GM18517 (cell line): ENCODE measurements around the gene TERT.
"Not testable (repeated sequence)": the region's sequence is repeated elsewhere in the genome, so short reads cannot be mapped to it uniquely, and the experiment has no call there.

Source experiments
- ATAC-seq: cut with Tn5 transposase; IDR thresholded peaks from one replicate; pipeline ENCODE4 v1.9.1; 2021; ENCODE audit warnings: mild to moderate bottlenecking, moderate library complexity; ENCODE audit not compliant: unreplicated experiment

The TERT gene

DNA sequence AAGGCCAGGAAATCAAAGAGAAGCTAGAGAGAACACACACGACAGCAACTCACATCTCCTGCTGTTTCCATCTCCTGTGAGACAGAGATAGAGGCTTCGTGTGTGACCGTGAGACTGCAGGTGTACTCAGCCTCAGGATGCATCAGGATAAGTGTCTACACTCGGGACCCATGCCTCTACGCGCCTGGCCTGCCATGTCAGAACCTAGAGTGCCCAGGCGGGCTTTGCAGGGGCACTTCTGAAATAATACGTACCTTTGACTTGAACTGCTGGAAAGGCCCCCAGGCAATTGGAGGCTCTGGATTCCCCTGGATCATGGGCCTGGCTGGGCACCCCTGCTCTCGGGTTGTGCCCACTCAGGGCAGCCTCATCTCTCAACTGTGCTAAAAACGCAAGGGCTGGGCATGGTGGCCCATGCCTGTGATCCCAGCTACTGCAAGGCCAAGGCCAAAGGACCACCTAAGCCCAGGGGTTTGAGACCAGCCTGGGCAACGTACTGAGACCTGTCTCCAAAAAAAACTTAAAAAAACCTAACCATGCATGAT, 37.1 kb upstream of the TERT start:
- ATAC-seq = no peak

DNA sequence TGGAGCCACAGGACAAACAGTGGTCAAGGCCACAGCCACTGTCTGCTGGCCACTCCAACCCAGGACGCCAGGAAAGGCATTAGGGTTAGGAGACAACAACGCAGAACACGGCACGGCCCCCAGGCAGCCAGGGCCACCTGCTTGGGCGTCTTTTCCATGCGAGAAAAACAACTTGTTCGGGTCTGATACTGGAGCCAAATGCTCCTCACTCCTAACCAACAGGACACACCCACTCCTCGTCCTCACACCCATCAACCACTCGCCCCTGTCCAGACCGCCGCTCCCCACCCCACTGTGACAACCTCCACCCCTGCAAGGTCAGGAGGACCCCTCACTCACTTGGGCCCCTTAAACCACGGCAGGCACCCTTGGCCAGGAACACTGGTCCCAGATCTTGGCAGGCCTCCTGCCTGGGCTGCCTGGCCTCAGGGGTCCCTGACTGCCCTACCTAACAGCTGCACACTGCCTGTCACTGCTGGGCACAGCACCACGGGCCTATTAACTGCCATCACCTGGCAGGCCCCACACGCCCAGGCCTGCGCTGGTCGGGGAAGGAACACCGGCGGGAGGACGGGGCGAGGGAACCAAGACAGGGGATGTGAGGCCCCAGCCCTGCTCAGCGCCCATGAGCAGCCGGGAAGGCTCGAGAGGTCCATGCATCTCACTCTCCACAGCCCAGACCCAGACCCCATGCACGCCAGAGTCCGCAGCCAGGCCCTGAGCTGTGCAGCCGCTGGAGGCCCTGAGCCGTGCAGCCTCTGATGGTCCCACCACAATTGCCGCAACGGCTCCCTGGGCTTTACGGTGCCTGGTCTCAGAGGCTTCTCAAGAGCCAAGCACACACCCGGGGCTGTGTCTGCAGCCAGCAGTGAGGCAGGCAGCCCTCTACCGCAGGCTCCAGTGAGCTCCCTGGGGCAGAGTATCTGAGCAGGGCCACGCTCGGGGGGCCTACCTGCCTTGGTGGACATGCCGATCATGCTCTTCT, 36.3 kb upstream of the TERT start:
- no peak for ATAC-seq

DNA sequence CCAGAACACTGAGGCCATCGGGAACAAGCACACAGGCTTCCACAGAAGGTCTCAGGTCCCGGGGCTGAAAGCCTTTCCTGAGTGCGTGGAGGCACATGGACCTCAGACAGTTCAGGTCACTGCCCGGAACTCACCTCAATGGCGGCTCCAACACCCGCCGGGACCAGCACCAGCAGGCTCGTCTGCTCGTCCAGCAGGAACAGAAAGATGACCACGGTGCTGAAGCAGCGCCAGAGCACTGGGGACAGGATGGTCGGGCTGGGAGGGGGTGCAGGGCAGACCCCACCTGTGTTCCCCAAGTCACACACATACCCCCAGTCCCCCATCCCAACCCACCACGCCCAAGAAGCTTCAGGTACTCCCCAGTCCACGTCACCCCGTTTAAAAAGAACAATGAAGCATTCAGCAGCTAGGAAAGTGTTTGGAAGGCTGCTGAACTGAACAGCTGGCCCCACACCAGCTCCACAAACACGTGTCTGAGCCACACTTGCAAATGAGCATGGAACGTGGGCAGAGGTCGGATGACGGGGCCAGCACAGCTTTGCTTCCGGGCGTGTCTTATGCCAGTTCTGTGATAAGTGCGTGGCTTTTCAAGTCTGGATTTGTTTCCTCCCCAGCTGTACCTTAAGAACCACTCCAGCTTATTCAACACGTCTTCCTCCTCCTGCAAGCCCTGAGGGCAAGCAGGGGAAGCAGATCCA, 35.4 kb upstream of the TERT start:
- no peak for ATAC-seq

DNA sequence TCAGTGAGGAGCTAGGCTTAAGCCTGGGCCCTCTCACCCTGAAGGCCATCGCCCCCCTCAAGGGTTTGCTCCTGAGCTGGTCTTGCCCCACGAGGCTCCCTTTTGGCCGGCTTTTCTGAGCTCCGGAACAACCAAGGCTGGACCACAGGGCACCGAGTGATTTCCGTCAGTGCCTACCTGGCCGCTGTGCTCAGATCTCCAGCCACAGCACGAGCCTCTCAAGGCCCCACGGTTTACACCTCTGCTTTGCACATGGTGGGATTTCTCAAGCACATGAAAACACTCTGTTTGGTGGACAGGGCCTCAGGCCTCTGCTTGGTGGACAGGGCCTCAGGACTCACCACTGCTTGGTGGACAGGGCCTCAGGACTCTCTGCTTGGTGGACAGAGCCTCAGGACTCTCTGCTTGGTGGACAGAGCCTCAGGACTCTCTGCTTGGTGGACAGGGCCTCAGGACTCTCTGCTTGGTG, 34.3 kb upstream of the TERT start:
- no peak for ATAC-seq

DNA sequence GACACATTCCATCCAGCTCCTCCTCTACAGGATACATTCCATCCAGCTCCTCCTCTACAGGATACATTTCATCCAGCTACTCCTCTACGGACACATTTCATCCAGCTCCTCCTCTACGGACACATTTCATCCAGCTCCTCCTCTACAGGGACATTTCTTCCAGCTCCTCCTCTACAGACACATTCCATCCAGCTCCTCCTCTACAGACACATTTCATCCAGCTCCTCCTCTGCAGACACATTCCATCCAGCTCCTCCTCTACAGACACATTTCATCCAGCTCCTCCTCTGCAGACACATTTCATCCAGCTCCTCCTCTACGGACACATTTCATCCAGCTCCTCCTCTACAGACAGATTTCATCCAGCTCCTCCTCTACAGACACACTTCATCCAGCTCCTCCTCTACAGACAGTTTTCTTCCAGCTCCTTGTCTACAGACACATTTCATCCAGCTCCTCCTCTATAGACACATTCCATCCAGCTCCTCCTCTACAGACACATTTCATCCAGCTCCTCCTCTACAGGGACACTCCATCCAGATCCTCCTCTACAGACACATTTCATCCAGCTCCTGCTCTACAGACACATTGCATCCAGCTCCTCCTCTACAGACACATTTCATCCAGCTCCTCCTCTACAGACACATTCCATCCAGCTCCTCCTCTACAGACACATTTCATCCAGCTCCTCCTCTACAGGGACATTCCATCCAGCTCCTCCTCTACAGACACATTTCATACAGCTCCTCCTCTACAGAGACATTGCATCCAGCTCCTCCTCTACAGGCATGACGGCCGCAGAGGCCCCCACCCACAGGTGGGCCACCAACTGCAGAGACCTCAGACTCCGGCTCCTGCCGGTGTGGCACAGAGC, 33.6 kb upstream of the TERT start:
- ATAC-seq = not testable (repeated sequence)

DNA sequence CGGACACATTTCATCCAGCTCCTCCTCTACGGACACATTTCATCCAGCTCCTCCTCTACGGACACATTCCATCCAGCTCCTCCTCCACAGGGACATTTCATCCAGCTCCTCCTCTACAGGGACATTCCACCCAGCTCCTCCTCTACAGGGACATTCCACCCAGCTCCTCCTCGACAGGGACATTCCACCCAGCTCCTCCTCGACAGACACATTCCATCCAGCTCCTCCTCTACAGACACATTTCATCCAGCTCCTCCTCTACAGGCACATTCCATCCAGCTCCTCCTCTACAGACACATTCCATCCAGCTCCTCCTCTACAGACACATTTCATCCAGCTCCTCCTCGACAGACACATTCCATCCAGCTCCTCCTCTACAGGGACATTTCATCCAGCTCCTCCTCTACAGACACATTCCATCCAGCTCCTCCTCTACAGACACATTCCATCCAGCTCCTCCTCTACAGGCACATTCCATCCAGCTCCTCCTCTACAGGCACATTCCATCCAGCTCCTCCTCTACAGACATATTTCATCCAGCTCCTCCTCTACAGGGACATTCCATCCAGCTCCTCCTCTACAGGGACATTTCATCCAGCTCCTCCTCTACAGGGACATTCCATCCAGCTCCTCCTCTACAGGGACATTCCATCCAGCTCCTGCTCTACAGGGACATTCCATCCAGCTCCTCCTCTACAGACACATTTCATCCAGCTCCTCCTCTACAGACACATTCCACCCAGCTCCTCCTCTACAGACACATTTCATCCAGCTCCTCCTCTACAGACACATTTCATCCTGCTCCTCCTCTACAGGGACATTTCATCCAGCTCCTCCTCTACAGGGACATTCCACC, 32.3 kb upstream of the TERT start:
- ATAC-seq = not testable (repeated sequence)

DNA sequence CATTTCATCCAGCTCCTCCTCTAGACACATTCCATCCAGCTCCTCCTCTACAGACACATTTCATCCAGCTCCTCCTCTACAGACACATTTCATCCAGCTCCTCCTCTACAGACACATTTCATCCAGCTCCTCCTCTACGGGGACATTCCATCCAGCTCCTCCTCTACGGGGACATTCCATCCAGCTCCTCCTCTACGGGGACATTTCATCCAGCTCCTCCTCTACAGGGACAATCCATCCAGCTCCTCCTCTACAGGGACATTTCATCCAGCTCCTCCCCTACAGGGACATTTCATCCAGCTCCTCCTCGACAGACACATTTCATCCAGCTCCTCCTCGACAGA, 31.6 kb upstream of the TERT start:
- not testable (repeated sequence) for ATAC-seq

DNA sequence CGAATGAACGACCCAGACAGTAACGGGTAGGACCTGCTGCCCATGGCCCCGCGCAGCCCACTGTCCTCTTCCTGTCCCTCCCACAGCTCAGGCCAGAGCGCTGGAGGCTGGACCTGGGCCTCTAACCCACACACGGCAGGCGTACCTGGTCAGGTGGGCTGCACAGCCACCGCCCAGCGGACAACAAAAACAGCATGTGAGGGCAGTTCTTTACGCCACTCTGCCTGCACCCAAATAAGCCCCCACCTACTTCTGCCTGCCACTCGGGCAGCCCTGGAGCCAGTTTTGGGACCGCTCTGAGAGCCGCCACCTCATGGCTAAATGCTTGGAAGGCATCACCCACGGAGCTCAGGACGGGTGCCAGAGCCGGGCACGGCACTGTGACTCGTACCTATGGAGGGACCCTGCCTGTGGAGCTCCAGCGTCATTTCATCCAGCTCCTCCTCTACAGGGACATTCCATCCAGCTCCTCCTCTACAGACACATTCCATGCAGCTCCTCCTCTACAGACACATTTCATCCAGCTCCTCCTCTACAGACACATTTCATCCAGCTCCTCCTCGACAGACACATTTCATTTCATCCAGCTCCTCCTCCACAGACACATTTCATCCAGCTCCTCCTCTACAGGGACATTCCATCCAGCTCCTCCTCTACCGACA, 31.1 kb upstream of the TERT start:
- no peak for ATAC-seq

DNA sequence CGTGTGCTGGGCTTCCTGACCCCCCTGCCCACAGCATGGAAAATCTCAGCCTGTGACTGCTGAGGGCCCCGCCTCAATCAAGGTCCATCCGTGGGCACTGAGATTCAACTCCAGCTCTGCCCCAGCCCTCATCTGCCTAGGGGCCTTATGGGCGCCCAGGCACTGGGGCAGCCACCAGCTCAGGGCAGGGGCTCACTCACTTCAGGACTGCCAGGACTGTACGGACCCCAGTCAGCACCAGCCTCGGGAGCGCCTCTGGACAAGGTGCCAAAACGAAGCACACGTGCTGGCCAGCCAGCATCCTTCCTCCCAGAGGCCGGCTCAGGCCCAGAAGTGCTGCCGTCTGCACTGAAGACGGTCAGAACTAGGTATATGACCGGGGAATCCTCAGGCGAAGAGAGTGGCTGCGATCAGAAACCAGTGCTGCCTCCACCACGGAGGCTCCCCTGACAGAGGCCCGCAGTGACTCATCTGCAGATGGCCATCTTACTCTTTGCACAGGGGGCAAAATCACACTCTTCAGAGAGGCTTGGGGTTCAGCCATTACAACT, 30.4 kb upstream of the TERT start:
- no peak for ATAC-seq

DNA sequence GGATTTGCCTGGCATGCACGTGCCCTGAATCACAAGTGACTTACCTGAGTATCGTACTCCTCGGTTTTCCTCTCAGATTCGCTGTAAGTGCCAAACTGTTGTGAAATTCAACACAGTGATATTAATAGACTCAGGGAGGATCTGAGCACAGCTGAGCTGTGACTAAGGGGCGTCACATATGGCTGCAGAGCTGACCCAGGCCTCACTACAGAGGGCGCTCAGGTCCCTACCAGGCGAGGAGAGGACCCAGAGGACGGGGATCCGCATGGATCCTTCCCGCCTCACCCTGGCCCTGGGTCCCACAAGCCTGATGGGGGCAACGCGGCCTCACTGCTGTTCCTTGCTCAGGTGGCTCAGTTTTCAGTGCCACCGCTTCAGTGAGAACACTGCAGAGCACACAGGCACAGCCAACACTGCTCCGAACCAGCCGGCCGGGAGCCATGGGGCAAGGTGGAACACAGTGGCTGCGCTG, 29.9 kb upstream of the TERT start:
- no peak for ATAC-seq

DNA sequence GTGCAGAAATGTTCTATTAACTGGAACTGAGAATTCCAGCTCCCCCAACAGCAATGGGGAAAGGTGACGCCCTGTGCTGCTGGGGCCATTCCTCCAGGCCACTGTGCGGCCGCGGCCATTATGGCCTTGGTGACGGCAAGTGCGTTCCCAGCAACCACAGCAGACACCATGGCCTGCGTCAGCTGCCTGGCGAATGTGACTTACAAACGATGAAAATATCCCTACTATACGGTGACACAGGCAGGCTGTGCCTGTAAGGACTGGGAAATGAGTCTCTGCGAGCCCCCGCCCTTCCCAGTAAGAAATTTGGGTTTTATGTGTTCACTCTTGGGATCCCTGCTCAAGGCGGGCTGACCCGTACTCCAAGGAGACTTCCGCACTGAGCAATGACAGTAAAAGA, 29.4 kb upstream of the TERT start:
- ATAC-seq = no peak

DNA sequence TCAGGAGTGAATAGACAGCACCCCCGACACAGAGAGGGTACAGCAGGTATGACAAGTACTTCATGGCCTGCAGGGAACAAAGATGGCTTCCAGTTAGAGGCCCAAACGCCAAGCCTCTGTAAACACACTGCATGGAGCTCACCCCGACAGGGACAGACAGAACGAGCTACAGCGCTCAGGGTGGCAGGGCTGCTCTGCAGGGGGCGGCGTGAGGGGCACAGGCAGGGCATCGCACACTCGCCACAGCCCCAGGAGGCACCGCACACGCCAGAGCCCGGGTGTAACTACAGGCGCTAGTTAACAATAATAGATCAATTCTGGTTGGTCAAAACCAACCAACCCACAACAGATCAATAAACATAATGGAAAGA, 28.9 kb upstream of the TERT start:
- ATAC-seq = no peak

DNA sequence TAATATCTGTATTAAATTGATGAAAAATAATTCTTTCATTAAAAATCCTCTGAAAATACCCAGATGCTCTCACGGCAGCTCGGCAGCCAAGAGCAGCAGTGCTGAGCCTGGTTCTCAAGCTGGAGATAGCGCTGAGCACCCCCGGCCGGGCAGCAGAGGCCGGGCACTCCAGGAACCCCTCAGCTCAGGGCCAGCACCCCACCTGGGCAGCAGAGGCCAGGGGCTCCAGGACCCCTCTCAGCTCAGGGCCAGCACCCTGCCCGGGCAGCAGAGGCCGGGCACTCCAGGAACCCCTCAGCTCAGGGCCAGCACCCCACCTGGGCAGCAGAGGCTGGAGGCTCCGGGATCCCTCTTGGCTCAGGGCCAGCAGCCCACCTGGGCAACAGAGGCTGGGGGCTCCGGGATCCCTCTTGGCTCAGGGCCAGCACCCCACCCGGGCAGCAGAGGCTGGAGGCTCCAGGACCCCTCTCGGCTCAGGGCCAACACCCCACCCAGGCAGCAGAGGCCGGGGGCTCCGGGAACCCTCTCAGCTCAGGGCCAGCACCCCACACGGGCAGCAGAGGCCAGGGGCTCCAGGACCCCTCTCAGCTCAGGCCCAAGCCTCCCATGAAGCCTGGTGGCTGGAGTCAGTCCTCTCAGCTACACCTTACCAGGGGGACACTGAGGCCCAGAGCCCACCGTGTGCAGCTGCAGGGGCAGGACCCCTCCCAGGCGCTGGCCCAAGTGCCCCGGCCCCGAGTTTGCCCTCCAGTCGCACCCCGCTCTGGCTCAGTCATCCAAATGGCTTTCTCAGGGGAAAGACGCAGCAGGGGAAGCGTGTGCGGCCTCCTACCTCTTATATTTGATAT, 28.3 kb upstream of the TERT start:
- ATAC-seq = no peak

DNA sequence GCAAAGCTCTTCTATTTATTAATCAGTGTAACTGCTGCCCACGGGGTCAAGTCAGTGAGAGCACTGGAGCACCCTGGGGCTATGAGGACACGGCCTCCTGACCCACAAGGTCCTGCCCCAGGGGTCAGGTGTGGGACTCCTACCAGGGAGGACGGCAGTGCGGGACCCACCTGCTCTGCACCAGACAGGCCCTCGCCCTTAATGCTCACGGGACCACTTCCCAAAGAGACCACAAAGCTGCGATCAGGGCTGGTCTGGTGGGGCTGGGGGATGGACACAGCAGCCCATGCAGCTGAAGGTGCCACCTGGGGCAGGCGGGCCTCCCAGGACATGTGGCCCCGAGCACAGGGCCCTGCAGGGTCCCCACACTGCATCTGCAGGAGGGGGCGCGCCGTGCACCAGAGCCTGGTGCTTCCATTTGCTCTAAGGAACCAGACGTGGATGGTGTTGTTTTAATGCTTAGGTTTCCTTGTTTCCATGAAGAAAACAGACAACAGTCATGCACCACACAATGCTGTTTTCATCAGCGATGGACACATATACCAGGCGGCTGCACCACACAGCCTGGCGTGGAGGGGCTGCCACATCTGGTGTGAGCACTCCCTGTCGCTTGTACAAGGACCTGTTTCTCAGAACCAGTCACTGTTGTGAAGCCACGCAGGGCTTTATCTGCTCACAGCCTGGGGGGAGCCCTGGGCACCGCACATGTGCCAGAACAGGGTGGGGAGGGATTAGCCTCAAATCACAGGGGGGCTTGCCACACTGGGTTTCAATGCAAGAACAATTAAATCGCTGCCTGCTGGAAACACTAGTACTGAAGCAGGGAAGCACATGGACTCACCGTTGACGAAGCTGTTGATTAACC, 27.4 kb upstream of the TERT start:
- ATAC-seq = no peak

DNA sequence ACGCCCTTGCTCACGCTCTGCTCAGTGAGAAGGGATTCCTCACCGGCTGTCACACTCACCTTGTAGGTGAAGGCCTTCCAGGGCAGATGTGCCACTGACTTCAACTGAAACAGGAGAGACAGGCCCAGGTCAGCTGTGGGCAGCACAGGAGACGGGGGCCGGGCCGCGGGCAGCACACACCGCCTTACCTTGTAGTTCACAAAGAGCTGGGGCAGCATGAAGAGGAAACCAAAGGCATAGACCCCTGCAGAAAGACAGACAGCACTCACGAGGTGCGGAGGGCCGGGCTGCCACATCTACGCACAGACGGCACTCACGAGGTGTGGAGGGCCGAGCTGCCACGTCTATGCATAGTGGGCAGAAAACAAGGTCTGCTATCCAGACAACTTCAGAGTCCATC, 26.7 kb upstream of the TERT start:
- no peak for ATAC-seq

DNA sequence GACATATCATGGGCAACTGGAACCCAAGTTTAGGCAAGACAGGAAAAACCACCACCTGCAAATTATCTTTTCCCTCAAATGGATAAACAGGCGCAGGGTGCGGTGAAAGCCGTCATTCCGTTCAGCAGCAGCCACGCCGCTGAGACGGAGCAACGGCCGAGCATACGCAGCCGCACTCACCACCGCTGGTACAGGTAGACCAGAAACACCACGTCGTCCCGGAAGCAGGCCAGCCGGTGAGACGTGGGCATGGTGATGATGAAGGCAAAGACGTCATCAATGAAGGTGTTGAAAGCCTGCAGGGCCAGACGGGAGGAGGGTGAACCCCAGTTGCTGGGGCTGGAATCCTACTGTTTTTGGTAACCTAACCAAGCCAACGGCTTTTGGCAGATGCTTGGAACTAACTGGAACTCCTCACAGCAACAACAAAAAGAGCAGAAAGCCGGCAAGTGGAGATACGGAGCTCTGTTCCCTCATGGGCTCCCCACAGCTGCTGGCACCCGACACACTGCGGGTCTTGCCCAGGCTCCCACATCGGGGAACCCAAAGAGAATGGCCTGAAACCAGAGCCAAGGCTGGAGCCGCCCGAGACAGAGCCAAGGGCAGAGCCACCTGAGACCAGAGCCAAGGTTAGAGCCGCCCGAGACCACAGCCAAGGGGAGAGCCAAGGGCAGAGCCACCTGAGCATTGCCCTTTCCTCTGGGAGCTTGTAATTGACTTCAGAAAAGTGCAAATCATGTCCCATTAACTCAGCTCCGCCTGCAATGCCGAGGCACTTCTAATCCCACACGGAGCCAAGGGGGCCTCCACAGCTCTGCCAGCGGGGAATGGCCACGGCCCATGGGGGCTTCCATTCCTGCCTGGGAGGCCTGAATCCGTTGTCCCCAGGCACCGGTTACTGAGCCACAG, 25.8 kb upstream of the TERT start:
- no peak for ATAC-seq
